K562 (cell line): ENCODE results near the gene ARHGEF40. TPM values are rescaled to one million over a fixed set of nuclear protein-coding genes. Genes with fewer than 3 reads are reported as not detected.

Experiments used
- BRD4 ChIP-seq: fragments of 200-600 bp; sonication (generic); IDR thresholded peaks from 2 replicates; pipeline ENCODE4 v1.6.1; 2017; ENCODE audit warnings: inconsistent platforms
- CHD2 ChIP-seq: IDR thresholded peaks from 2 replicates; pipeline ENCODE4 v1.6.1; 2011; ENCODE audit warnings: low read depth, low read length
- EZH2 ChIP-seq: IDR thresholded peaks from 2 replicates; pipeline ENCODE4 v1.6.1; 2012; ENCODE audit warnings: low read depth, mild to moderate bottlenecking, inconsistent platforms, low read length, borderline replicate concordance
- FOXJ3 ChIP-seq: sonication (generic); formaldehyde crosslinking; IDR thresholded peaks from 2 replicates; pipeline ENCODE4 v1.4.0; 2020; ENCODE audit warnings: mild to moderate bottlenecking, missing genetic modification reagents
- FOXK1 ChIP-seq: sonication (generic); formaldehyde crosslinking; IDR thresholded peaks from 2 replicates; pipeline ENCODE4 v1.8.0; 2022; ENCODE audit warnings: missing genetic modification reagents, mild to moderate bottlenecking, borderline replicate concordance
- ILK ChIP-seq: fragments of 450-650 bp; IDR thresholded peaks from 2 replicates; pipeline ENCODE4 v1.6.1; 2016; ENCODE audit warnings: missing genetic modification characterization, low read depth, mild to moderate bottlenecking, missing compliant biosample characterization, moderate library complexity, borderline replicate concordance
- MBD2 ChIP-seq: sonication (generic); IDR thresholded peaks from 2 replicates; pipeline ENCODE4 v1.6.1; 2016; ENCODE audit warnings: low read depth, borderline replicate concordance
- SIN3A ChIP-seq, 2 experiments: fragments of 150-350 bp in 1 of 2; IDR thresholded peaks; 2 replicates each; pipeline ENCODE4 v1.6.1; 2011 to 2016; ENCODE audit warnings: borderline replicate concordance in 2 of 2, low read depth in 2 of 2, low read length in 2 of 2, mild to moderate bottlenecking in 2 of 2, moderate library complexity in 2 of 2; ENCODE audit not compliant: control insufficient read depth in 1 of 2
- SMARCC2 ChIP-seq: fragments of 450-650 bp; IDR thresholded peaks from 2 replicates; pipeline ENCODE4 v1.6.1; 2017; ENCODE audit warnings: antibody characterized with exemption, moderate library complexity, mild to moderate bottlenecking, low read depth
- U2AF2 ChIP-seq: fragments of 200-400 bp; formaldehyde crosslinking; optimal IDR thresholded peaks from 2 replicates; pipeline ENCODE3; 2017; ENCODE audit warnings: low read depth, mild to moderate bottlenecking, low read length
- ZKSCAN1 ChIP-seq: fragments of 150-350 bp; IDR thresholded peaks from 2 replicates; pipeline ENCODE4 v1.6.1; 2016; ENCODE audit warnings: low read depth, low read length
- ZNF184 ChIP-seq: sonication (generic); formaldehyde crosslinking; IDR thresholded peaks from 2 replicates; pipeline ENCODE4 v1.5.0; 2020; ENCODE audit warnings: missing genetic modification reagents
- ZNF3 ChIP-seq: fragments of 250-450 bp; sonication (Bioruptor Pico); IDR thresholded peaks from 2 replicates; pipeline ENCODE4 v1.5.0; 2021; ENCODE audit warnings: mild to moderate bottlenecking, moderate library complexity
- ZNF354B ChIP-seq: fragments of 250-450 bp; sonication (Bioruptor Pico); IDR thresholded peaks from 2 replicates; pipeline ENCODE4 v1.4.0; 2020
- ZNF75A ChIP-seq: fragments of 450-650 bp; formaldehyde crosslinking; IDR thresholded peaks from 2 replicates; pipeline ENCODE4 v1.4.0; 2020; ENCODE audit warnings: mild to moderate bottlenecking
- ZNF76 ChIP-seq: fragments of 250-450 bp; sonication (Bioruptor Pico); IDR thresholded peaks from 2 replicates; pipeline ENCODE4 v1.4.0; 2020; ENCODE audit warnings: mild to moderate bottlenecking, moderate library complexity, borderline replicate concordance
- ZNF79 ChIP-seq: fragments of 250-450 bp; sonication (Bioruptor Pico); IDR thresholded peaks from 2 replicates; pipeline ENCODE4 v1.4.0; 2020; ENCODE audit warnings: low read depth, mild to moderate bottlenecking, moderate library complexity
- polyA plus RNA-seq, 8 experiments: library from polyadenylated mRNA; depleted of rRNA in 4 of 8; stranded (reverse) in 5 of 8; unstranded in 3 of 8; fragments of >200 nt; fragmentation: Nextera tagmentation in 2 of 8; fragmentation: Illumina TruSeq in 1 of 8; extraction: Ambion mirVana in 2 of 8; extraction: Trizol in 1 of 8; gene quantifications; 2 replicates each; pipeline versions ENCODE4 v1.2.1 to v1.2.3, GENCODE V29; 2011 to 2014; ENCODE audit warnings: inconsistent platforms in 1 of 8, missing spikeins in 1 of 8
- total RNA-seq, 7 experiments: library from RNA; depleted of rRNA in 6 of 7; stranded (reverse); fragments of >200 nt in 6 of 7; fragmentation: Illumina TruSeq in 2 of 7; extraction: Trizol in 2 of 7; gene quantifications; 2 replicates each; pipeline versions ENCODE4 v1.2.1 to v1.2.3, GENCODE V29; 2011 to 2021; ENCODE audit warnings: low replicate concordance in 1 of 7
- TF ChIP-seq, protein P1 (sequence below), 2 experiments: fragments of 450-650 bp in 1 of 2; sonication (generic) in 1 of 2; formaldehyde crosslinking; conservative IDR thresholded peaks; 2 replicates each; pipeline versions ENCODE4 v1.4.0 to v1.8.1; 2020 to 2022; ENCODE audit warnings: mild to moderate bottlenecking in 1 of 2, missing genetic modification reagents in 1 of 2
- TF ChIP-seq, protein P2 (sequence below): fragments of 450-650 bp; IDR thresholded peaks from one replicate; pipeline ENCODE4 v1.6.1; 2018; ENCODE audit warnings: mild to moderate bottlenecking, moderate library complexity; ENCODE audit not compliant: partially characterized antibody
- TF ChIP-seq, protein P3 (sequence below): sonication (generic); formaldehyde crosslinking; IDR thresholded peaks from 2 replicates; pipeline ENCODE4 v1.5.0; 2020; ENCODE audit warnings: missing genetic modification reagents
- TF ChIP-seq, protein P4 (sequence below), 2 experiments: fragments of 450-650 bp; IDR thresholded peaks; 2 replicates each; pipeline ENCODE4 v1.6.1; 2018; ENCODE audit warnings: mild to moderate bottlenecking in 2 of 2, low read depth in 1 of 2; ENCODE audit not compliant: partially characterized antibody in 2 of 2

Gene ARHGEF40
- total and polyA plus RNA-seq, 9 of the 15 experiments (the other 6 are each of a cell fraction or from before 2014, with no cell fraction given): 0.42 to 6.3 (median 3.8) TPM

DNA sequence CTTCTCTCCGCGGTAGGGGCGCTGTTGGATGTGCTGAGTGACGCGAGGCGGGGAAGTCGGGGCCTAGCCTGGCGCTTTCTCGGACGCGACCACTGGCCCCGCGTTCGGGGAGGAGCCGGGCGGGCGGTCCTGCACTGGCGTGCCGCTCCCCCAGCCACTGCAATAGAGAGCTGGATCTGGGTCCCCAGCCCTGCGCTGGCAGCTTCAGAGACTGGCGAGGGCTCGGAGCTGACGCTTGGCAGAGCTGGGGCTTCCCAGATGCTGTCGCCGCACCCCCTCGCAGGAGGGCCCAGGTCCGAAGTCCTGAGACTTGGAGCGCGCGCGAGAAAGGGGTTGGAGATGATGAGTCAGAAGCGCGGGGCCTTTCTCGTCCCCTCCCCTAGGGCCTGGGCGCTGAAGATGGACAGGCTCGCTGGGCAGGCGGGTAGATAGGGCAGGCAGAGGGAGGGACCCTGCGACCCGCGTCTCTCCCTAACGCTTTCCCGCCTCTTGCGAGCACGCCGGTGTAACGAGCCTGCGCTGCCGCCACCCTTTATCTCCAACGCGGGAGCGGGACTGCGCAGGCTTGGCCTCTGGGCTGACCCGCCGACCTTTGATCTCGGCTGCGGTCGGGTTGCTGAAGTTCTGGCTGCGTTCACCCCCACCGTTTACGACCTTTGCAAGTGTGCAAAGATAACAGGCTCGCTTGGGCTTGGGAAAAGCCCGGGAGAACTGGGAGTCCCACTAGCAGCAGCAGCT lies 33.8 kb downstream of the ARHGEF40 start (continued):
- TF ChIP-seq, protein P1, sequence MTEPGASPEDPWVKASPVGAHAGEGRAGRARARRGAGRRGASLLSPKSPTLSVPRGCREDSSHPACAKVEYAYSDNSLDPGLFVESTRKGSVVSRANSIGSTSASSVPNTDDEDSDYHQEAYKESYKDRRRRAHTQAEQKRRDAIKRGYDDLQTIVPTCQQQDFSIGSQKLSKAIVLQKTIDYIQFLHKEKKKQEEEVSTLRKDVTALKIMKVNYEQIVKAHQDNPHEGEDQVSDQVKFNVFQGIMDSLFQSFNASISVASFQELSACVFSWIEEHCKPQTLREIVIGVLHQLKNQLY (CRISPR knock-in tag; conservative IDR thresholded peaks at IDR 0.05): no peak
- TF ChIP-seq, protein P2, sequence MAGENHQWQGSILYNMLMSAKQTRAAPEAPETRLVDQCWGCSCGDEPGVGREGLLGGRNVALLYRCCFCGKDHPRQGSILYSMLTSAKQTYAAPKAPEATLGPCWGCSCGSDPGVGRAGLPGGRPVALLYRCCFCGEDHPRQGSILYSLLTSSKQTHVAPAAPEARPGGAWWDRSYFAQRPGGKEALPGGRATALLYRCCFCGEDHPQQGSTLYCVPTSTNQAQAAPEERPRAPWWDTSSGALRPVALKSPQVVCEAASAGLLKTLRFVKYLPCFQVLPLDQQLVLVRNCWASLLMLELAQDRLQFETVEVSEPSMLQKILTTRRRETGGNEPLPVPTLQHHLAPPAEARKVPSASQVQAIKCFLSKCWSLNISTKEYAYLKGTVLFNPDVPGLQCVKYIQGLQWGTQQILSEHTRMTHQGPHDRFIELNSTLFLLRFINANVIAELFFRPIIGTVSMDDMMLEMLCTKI: no peak
- TF ChIP-seq BRD4 (no peak), SMARCC2 (no peak), ZNF76 (CRISPR knock-in tag) (no peak), SIN3A (IDR thresholded peaks at IDR 0.05; ENCODE audit: borderline replicate concordance in 2 of 2, control insufficient read depth in 1 of 2, low read depth in 2 of 2, low read length in 2 of 2) (no peak), ILK (no peak), FOXK1 (no peak), EZH2 (no peak), ZKSCAN1 (0 out of 2 replicates have a peak, but pooled peaks have one; percentile 23), FOXJ3 (CRISPR knock-in tag) (no peak), MBD2 (peak; percentile 97), ZNF75A (CRISPR knock-in tag) (no peak), ZNF3 (CRISPR knock-in tag) (no peak), U2AF2 (no peak), ZNF79 (CRISPR knock-in tag) (no peak), CHD2 (peak; percentile 95), ZNF184 (CRISPR knock-in tag) (no peak), ZNF354B (CRISPR knock-in tag) (no peak)
- TF ChIP-seq, protein P3, sequence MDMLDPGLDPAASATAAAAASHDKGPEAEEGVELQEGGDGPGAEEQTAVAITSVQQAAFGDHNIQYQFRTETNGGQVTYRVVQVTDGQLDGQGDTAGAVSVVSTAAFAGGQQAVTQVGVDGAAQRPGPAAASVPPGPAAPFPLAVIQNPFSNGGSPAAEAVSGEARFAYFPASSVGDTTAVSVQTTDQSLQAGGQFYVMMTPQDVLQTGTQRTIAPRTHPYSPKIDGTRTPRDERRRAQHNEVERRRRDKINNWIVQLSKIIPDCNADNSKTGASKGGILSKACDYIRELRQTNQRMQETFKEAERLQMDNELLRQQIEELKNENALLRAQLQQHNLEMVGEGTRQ: no peak
- TF ChIP-seq, protein P4, sequence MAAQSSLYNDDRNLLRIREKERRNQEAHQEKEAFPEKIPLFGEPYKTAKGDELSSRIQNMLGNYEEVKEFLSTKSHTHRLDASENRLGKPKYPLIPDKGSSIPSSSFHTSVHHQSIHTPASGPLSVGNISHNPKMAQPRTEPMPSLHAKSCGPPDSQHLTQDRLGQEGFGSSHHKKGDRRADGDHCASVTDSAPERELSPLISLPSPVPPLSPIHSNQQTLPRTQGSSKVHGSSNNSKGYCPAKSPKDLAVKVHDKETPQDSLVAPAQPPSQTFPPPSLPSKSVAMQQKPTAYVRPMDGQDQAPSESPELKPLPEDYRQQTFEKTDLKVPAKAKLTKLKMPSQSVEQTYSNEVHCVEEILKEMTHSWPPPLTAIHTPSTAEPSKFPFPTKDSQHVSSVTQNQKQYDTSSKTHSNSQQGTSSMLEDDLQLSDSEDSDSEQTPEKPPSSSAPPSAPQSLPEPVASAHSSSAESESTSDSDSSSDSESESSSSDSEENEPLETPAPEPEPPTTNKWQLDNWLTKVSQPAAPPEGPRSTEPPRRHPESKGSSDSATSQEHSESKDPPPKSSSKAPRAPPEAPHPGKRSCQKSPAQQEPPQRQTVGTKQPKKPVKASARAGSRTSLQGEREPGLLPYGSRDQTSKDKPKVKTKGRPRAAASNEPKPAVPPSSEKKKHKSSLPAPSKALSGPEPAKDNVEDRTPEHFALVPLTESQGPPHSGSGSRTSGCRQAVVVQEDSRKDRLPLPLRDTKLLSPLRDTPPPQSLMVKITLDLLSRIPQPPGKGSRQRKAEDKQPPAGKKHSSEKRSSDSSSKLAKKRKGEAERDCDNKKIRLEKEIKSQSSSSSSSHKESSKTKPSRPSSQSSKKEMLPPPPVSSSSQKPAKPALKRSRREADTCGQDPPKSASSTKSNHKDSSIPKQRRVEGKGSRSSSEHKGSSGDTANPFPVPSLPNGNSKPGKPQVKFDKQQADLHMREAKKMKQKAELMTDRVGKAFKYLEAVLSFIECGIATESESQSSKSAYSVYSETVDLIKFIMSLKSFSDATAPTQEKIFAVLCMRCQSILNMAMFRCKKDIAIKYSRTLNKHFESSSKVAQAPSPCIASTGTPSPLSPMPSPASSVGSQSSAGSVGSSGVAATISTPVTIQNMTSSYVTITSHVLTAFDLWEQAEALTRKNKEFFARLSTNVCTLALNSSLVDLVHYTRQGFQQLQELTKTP (IDR thresholded peaks at IDR 0.05; ENCODE audit: low read depth in 1 of 2, partially characterized antibody in 2 of 2): no peak
